ENCODE results near the gene WARS2. TPM values are rescaled to one million over a fixed set of nuclear protein-coding genes. Genes with fewer than 3 reads are reported as not detected.

The WARS2 gene
- total RNA-seq, 2 donors from 2014 or later = 9.9 to 11.8 TPM

GRCh38 chr1:119139857-119140176 is 636 bp downstream of the WARS2 start:
- Mint-ChIP-seq H3K27ac (no peak overlapping the region), H3K27me3 (ENCODE audit: insufficient read depth) (no peaks in the 10 kb centered on the region), H3K36me3 (ENCODE audit: low read depth) (no peaks in the 10 kb centered on the region), H3K4me1 (peaks cover 8% of the 10 kb centered on the region), H3K4me3 (no peak overlapping the region), H3K9me3 (no peaks in the 10 kb centered on the region)
- 4 to 7% methylated on average over 7 to 8 of the region's 10 CpGs for WGBS, 2 experiments (ENCODE audit: insufficient coverage in 1 of 2, insufficient read length in 1 of 2)
- no peak for DNase-seq
- no peaks in the 10 kb centered on the region for H3K4me1 ChIP-seq (ENCODE audit: control insufficient read depth, insufficient read depth, low read length)
- H3K9me3 ChIP-seq (ENCODE audit: control insufficient read depth, low read length) = no peaks in the 10 kb centered on the region
- peak overlapping the region; percentile 95 for H3K4me3 ChIP-seq (ENCODE audit: low read length)
- H3K9ac ChIP-seq (ENCODE audit: extremely low read depth, low read length, poor library complexity, severe bottlenecking) = peak overlapping the region; percentile 96
- H3K36me3 ChIP-seq (ENCODE audit: control insufficient read depth, insufficient read depth, low read length) = no peaks in the 10 kb centered on the region
- H3K27ac ChIP-seq (ENCODE audit: low read depth, low read length) = peak overlapping the region; percentile 100
- no peak for TF ChIP-seq CTCF (conservative IDR thresholded peaks at IDR 0.05)
- H3K27me3 ChIP-seq (ENCODE audit: control insufficient read depth, insufficient read depth, low read length, poor library complexity, severe bottlenecking) = no peaks in the 10 kb centered on the region

- peak overlapping the region; percentile 95 for H3K4me3 ChIP-seq (ENCODE audit: low read length)
- no peaks in the 10 kb centered on the region for H3K27me3 Mint-ChIP-seq (ENCODE audit: insufficient read depth)
- H3K4me1 ChIP-seq (ENCODE audit: control insufficient read depth, insufficient read depth, low read length) = no peaks in the 10 kb centered on the region
- 12 to 22% methylated on average over 5 of the region's 5 CpGs for WGBS, 2 experiments (ENCODE audit: insufficient coverage in 1 of 2, insufficient read length in 1 of 2)
- no peak overlapping the region for H3K4me3 Mint-ChIP-seq
- no peak overlapping the region for H3K27ac Mint-ChIP-seq
- no peaks in the 10 kb centered on the region for H3K27me3 ChIP-seq (ENCODE audit: control insufficient read depth, insufficient read depth, low read length, poor library complexity, severe bottlenecking)
- peak; percentile 64 for DNase-seq
- H3K36me3 Mint-ChIP-seq (ENCODE audit: low read depth) = no peaks in the 10 kb centered on the region
- H3K36me3 ChIP-seq (ENCODE audit: control insufficient read depth, insufficient read depth, low read length) = no peaks in the 10 kb centered on the region
- H3K9me3 ChIP-seq (ENCODE audit: control insufficient read depth, low read length) = no peaks in the 10 kb centered on the region
- H3K9ac ChIP-seq (ENCODE audit: extremely low read depth, low read length, poor library complexity, severe bottlenecking) = peak overlapping the region; percentile 96
- H3K9me3 Mint-ChIP-seq = no peaks in the 10 kb centered on the region
- peaks cover 8% of the 10 kb centered on the region for H3K4me1 Mint-ChIP-seq
- TF ChIP-seq CTCF (conservative IDR thresholded peaks at IDR 0.05) = no peak
- peak overlapping the region; percentile 100 for H3K27ac ChIP-seq (ENCODE audit: low read depth, low read length)
Observed at GRCh38 chr1:119139403-119139802, 1.1 kb downstream of the WARS2 start.

GRCh38 chr1:119136401-119136800 is 4.1 kb downstream of the WARS2 start:
- Histone ChIP-seq H3K27me3 (ENCODE audit: control insufficient read depth, insufficient read depth, low read length, poor library complexity, severe bottlenecking) (no peaks in the 10 kb centered on the region), H3K4me3 (ENCODE audit: low read length) (no peak overlapping the region), H3K27ac (ENCODE audit: low read depth, low read length) (no peak overlapping the region), H3K4me1 (ENCODE audit: control insufficient read depth, insufficient read depth, low read length) (no peaks in the 10 kb centered on the region), H3K9ac (ENCODE audit: extremely low read depth, low read length, poor library complexity, severe bottlenecking) (no peak overlapping the region), H3K9me3 (ENCODE audit: control insufficient read depth, low read length) (no peaks in the 10 kb centered on the region), H3K36me3 (ENCODE audit: control insufficient read depth, insufficient read depth, low read length) (no peaks in the 10 kb centered on the region)
- Mint-ChIP-seq H3K9me3 (no peaks in the 10 kb centered on the region), H3K36me3 (ENCODE audit: low read depth) (peaks cover 2% of the 10 kb centered on the region), H3K27me3 (ENCODE audit: insufficient read depth) (no peaks in the 10 kb centered on the region), H3K4me1 (peaks cover 4% of the 10 kb centered on the region), H3K4me3 (no peak overlapping the region), H3K27ac (no peak overlapping the region)
- no peak for DNase-seq
- 91 to 100% methylated on average over 2 of the region's 3 CpGs for WGBS, 2 experiments (ENCODE audit: insufficient coverage in 1 of 2, insufficient read length in 1 of 2)
- TF ChIP-seq CTCF (conservative IDR thresholded peaks at IDR 0.05) = no peak
